PC-3 (cell line): ENCODE data around the gene ZNF280D.

ENCODE experiments used
- EZH2 ChIP-seq: fragments of 300-600 bp; sonication (generic); IDR thresholded peaks from one replicate; pipeline ENCODE4 v1.6.1; 2017; ENCODE audit warnings: antibody characterized with exemption, mild to moderate bottlenecking, low read length; ENCODE audit not compliant: unreplicated experiment
- EZH2phosphoT487 ChIP-seq: fragments of 300-600 bp; sonication (generic); IDR thresholded peaks from 2 replicates; pipeline ENCODE4 v1.6.1; 2018; ENCODE audit warnings: mild to moderate bottlenecking, antibody characterized with exemption, low read length, borderline replicate concordance
- TF ChIP-seq, protein P1 (sequence below): fragments of 300-600 bp; sonication (generic); conservative IDR thresholded peaks from 2 replicates; pipeline ENCODE4 v1.5.1; 2017; ENCODE audit warnings: antibody characterized with exemption, low read depth, mild to moderate bottlenecking, low read length

DNA sequence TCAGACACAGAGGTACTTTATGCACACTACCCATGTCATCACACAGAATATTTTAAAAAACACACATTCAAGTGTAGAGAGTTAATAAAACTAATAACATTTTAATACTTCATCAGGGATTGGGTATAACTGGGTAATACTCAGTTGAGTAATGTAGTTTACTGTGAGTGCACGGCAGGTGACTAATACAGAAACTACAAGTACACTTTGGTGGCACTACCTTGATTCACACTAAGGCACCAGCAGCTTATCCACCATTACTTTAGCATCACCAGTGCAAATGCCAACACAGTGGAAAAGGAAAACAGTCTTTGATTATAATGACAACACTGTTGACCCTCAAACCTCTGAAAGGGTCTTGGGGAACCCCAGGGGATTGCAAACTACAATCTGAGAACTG is 33.6 kb downstream of the ZNF280D start:
- TF ChIP-seq, protein P1, sequence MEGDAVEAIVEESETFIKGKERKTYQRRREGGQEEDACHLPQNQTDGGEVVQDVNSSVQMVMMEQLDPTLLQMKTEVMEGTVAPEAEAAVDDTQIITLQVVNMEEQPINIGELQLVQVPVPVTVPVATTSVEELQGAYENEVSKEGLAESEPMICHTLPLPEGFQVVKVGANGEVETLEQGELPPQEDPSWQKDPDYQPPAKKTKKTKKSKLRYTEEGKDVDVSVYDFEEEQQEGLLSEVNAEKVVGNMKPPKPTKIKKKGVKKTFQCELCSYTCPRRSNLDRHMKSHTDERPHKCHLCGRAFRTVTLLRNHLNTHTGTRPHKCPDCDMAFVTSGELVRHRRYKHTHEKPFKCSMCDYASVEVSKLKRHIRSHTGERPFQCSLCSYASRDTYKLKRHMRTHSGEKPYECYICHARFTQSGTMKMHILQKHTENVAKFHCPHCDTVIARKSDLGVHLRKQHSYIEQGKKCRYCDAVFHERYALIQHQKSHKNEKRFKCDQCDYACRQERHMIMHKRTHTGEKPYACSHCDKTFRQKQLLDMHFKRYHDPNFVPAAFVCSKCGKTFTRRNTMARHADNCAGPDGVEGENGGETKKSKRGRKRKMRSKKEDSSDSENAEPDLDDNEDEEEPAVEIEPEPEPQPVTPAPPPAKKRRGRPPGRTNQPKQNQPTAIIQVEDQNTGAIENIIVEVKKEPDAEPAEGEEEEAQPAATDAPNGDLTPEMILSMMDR: no peak
- TF ChIP-seq EZH2: no peak
- no peak for TF ChIP-seq EZH2phosphoT487
